K562 (cell line): Measurements from ENCODE around the gene SMIM29. TPM values are rescaled to one million over a fixed set of nuclear protein-coding genes. Genes with fewer than 3 reads are reported as not detected.

Source experiments
- ILF3 ChIP-seq: fragments of 450-650 bp; IDR thresholded peaks from 2 replicates; pipeline ENCODE4 v1.6.1; 2018; ENCODE audit warnings: antibody characterized with exemption, mild to moderate bottlenecking, moderate library complexity, borderline replicate concordance
- NFATC3 ChIP-seq: fragments of 450-650 bp; IDR thresholded peaks from 2 replicates; pipeline ENCODE4 v1.6.1; 2017; ENCODE audit warnings: mild to moderate bottlenecking
- NUFIP1 ChIP-seq: fragments of 450-650 bp; IDR thresholded peaks from 2 replicates; pipeline ENCODE4 v1.6.1; 2018; ENCODE audit not compliant: partially characterized antibody
- POLR2AphosphoS2 ChIP-seq: IDR thresholded peaks from 2 replicates; pipeline ENCODE4 v1.6.1; 2012; ENCODE audit warnings: low read length, improper control_type of control experiment
- PTRF ChIP-seq: fragments of 450-650 bp; IDR thresholded peaks from 2 replicates; pipeline ENCODE4 v1.6.1; 2016; ENCODE audit warnings: mild to moderate bottlenecking, missing genetic modification characterization, missing compliant biosample characterization
- SMAD2 ChIP-seq: fragments of 150-350 bp; IDR thresholded peaks from 2 replicates; pipeline ENCODE4 v1.6.1; 2014; ENCODE audit warnings: low read depth, mild to moderate bottlenecking, low read length
- SMARCA4 ChIP-seq: fragments of 450-650 bp; IDR thresholded peaks from 2 replicates; pipeline ENCODE4 v1.6.1; 2016
- SRSF7 ChIP-seq: fragments of 200-400 bp; formaldehyde crosslinking; optimal IDR thresholded peaks from 2 replicates; pipeline ENCODE3; 2017; ENCODE audit warnings: mild to moderate bottlenecking, low read depth, low read length
- TEAD1 ChIP-seq, 2 experiments: fragments of 450-650 bp in 1 of 2; sonication (generic) in 1 of 2; formaldehyde crosslinking; IDR thresholded peaks; 2 replicates each; pipeline versions ENCODE4 v1.4.0 to v1.8.0; 2020 to 2022; ENCODE audit warnings: mild to moderate bottlenecking in 2 of 2, missing genetic modification reagents in 1 of 2
- ZNF121 ChIP-seq: sonication (generic); formaldehyde crosslinking; conservative IDR thresholded peaks from 2 replicates; pipeline ENCODE4 v1.8.0; 2022; ENCODE audit warnings: missing genetic modification reagents
- ZNF224 ChIP-seq: sonication (generic); formaldehyde crosslinking; IDR thresholded peaks from 2 replicates; pipeline ENCODE4 v1.8.0; 2022; ENCODE audit warnings: mild to moderate bottlenecking, missing genetic modification reagents
- ZNF232 ChIP-seq: sonication (generic); formaldehyde crosslinking; IDR thresholded peaks from 2 replicates; pipeline ENCODE4 v1.8.0; 2022; ENCODE audit warnings: mild to moderate bottlenecking, missing genetic modification reagents
- ZNF444 ChIP-seq: fragments of 250-450 bp; sonication (Bioruptor Pico); IDR thresholded peaks from 2 replicates; pipeline ENCODE4 v1.4.0; 2020; ENCODE audit warnings: mild to moderate bottlenecking, moderate library complexity
- ZNF584 ChIP-seq: fragments of 200-800 bp; sonication (Bioruptor generic); IDR thresholded peaks from 2 replicates; pipeline ENCODE4 v1.6.1; 2016; ENCODE audit warnings: low read depth, mild to moderate bottlenecking, missing genetic modification characterization, missing compliant biosample characterization
- polyA plus RNA-seq, 8 experiments: library from polyadenylated mRNA; depleted of rRNA in 4 of 8; stranded (reverse) in 5 of 8; unstranded in 3 of 8; fragments of >200 nt; fragmentation: Nextera tagmentation in 2 of 8; fragmentation: Illumina TruSeq in 1 of 8; extraction: Ambion mirVana in 2 of 8; extraction: Trizol in 1 of 8; gene quantifications; 2 replicates each; pipeline versions ENCODE4 v1.2.1 to v1.2.3, GENCODE V29; 2011 to 2014; ENCODE audit warnings: inconsistent platforms in 1 of 8, missing spikeins in 1 of 8
- total RNA-seq, 7 experiments: library from RNA; depleted of rRNA in 6 of 7; stranded (reverse); fragments of >200 nt in 6 of 7; fragmentation: Illumina TruSeq in 2 of 7; extraction: Trizol in 2 of 7; gene quantifications; 2 replicates each; pipeline versions ENCODE4 v1.2.1 to v1.2.3, GENCODE V29; 2011 to 2021; ENCODE audit warnings: low replicate concordance in 1 of 7
- TF ChIP-seq, protein P1 (sequence below): fragments of 250-450 bp; sonication (Bioruptor Pico); IDR thresholded peaks from 2 replicates; pipeline ENCODE4 v1.8.0; 2021; ENCODE audit warnings: borderline replicate concordance, mild to moderate bottlenecking, moderate library complexity; ENCODE audit not compliant: poor library complexity, severe bottlenecking
- TF ChIP-seq, protein P2 (sequence below): sonication (generic); formaldehyde crosslinking; IDR thresholded peaks from 2 replicates; pipeline ENCODE4 v1.8.0; 2023; ENCODE audit warnings: missing genetic modification reagents, mild to moderate bottlenecking, borderline replicate concordance
- TF ChIP-seq, protein P3 (sequence below): sonication (generic); formaldehyde crosslinking; IDR thresholded peaks from 2 replicates; pipeline ENCODE4 v1.8.1; 2022; ENCODE audit warnings: missing genetic modification reagents
- TF ChIP-seq, protein P4 (sequence below), 2 experiments: fragments of 450-650 bp; IDR thresholded peaks; 2 replicates each; pipeline ENCODE4 v1.6.1; 2016

The SMIM29 gene
- total and polyA plus RNA-seq, 9 of the 15 experiments (the other 6 are each of a cell fraction or from before 2014, with no cell fraction given) = 6.5 to 36.7 (median 20.9) TPM

DNA sequence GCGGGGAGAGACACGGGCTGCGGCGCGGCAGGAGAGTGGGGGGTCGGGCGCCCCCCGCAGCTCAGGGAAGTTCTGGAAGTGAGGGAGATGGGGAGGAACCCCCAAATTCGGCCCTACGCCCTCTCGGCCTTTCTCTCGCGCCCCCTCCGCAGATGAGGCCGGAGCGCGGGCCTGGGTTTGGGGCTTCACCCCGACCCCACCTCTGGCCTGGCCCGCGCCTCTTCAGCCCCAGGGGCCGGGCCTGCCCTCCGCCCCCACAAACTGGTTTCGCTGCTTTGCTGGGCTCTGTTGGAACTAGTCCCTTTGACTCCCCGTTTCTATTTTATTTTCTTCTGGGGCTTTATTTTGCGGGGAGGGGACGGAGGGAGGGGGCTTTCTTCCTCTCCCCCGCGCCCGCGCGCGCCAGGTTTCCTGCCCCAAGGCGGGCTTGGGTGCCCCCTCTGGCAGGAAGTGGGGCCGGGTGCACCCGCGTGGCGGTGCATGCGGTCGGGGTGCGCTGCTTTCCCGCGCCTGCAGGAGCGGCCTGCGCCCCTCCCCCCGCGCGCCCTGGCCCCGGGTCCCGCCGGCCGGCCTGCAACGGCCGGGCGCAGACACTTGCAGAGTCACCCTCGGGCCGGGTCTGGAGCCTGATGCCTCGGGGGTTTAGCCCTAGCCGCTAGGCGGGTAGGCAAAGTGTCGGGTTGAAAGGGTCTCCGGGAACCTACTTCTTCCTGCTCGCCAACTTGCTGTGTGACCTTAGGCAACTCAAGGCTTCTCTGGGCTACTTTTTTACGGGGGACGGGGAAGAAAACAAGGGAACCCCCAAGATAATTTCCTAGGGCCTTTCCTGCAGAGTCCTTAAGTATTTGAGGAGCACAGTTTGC lies 10.9 kb downstream of the SMIM29 start (continued):
- TF ChIP-seq ZNF232 (CRISPR knock-in tag) (peak; percentile 97), POLR2AphosphoS2 (no peak; the same call in 1 of the 2 replicates), ILF3 (peak; percentile 52; the same call in 1 of the 2 replicates), ZNF444 (CRISPR knock-in tag) (peak; percentile 53; the same call in 1 of the 2 replicates), SMAD2 (no peak), SRSF7 (no peak), TEAD1 (CRISPR knock-in tag; IDR thresholded peaks at IDR 0.05) (peak in 1 of 2 experiments; percentile 96; a peak in 2 of 4 replicates), SMARCA4 (no peak), ZNF121 (CRISPR knock-in tag) (peak; percentile 70), PTRF (no peak), NFATC3 (no peak), ZNF224 (peak; percentile 97), ZNF584 (CRISPR knock-in tag) (no peak), NUFIP1 (no peak)
- TF ChIP-seq, protein P1, sequence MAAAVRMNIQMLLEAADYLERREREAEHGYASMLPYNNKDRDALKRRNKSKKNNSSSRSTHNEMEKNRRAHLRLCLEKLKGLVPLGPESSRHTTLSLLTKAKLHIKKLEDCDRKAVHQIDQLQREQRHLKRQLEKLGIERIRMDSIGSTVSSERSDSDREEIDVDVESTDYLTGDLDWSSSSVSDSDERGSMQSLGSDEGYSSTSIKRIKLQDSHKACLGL (CRISPR knock-in tag) = peak; percentile 24
- TF ChIP-seq, protein P2, sequence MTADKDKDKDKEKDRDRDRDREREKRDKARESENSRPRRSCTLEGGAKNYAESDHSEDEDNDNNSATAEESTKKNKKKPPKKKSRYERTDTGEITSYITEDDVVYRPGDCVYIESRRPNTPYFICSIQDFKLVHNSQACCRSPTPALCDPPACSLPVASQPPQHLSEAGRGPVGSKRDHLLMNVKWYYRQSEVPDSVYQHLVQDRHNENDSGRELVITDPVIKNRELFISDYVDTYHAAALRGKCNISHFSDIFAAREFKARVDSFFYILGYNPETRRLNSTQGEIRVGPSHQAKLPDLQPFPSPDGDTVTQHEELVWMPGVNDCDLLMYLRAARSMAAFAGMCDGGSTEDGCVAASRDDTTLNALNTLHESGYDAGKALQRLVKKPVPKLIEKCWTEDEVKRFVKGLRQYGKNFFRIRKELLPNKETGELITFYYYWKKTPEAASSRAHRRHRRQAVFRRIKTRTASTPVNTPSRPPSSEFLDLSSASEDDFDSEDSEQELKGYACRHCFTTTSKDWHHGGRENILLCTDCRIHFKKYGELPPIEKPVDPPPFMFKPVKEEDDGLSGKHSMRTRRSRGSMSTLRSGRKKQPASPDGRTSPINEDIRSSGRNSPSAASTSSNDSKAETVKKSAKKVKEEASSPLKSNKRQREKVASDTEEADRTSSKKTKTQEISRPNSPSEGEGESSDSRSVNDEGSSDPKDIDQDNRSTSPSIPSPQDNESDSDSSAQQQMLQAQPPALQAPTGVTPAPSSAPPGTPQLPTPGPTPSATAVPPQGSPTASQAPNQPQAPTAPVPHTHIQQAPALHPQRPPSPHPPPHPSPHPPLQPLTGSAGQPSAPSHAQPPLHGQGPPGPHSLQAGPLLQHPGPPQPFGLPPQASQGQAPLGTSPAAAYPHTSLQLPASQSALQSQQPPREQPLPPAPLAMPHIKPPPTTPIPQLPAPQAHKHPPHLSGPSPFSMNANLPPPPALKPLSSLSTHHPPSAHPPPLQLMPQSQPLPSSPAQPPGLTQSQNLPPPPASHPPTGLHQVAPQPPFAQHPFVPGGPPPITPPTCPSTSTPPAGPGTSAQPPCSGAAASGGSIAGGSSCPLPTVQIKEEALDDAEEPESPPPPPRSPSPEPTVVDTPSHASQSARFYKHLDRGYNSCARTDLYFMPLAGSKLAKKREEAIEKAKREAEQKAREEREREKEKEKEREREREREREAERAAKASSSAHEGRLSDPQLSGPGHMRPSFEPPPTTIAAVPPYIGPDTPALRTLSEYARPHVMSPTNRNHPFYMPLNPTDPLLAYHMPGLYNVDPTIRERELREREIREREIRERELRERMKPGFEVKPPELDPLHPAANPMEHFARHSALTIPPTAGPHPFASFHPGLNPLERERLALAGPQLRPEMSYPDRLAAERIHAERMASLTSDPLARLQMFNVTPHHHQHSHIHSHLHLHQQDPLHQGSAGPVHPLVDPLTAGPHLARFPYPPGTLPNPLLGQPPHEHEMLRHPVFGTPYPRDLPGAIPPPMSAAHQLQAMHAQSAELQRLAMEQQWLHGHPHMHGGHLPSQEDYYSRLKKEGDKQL = peak; percentile 93; the same call in 1 of the 2 replicates
- TF ChIP-seq, protein P3, sequence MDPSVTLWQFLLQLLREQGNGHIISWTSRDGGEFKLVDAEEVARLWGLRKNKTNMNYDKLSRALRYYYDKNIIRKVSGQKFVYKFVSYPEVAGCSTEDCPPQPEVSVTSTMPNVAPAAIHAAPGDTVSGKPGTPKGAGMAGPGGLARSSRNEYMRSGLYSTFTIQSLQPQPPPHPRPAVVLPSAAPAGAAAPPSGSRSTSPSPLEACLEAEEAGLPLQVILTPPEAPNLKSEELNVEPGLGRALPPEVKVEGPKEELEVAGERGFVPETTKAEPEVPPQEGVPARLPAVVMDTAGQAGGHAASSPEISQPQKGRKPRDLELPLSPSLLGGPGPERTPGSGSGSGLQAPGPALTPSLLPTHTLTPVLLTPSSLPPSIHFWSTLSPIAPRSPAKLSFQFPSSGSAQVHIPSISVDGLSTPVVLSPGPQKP (CRISPR knock-in tag) = peak; percentile 90; the same call in 1 of the 2 replicates
- TF ChIP-seq, protein P4, sequence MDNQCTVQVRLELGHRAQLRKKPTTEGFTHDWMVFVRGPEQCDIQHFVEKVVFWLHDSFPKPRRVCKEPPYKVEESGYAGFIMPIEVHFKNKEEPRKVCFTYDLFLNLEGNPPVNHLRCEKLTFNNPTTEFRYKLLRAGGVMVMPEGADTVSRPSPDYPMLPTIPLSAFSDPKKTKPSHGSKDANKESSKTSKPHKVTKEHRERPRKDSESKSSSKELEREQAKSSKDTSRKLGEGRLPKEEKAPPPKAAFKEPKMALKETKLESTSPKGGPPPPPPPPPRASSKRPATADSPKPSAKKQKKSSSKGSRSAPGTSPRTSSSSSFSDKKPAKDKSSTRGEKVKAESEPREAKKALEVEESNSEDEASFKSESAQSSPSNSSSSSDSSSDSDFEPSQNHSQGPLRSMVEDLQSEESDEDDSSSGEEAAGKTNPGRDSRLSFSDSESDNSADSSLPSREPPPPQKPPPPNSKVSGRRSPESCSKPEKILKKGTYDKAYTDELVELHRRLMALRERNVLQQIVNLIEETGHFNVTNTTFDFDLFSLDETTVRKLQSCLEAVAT (IDR thresholded peaks at IDR 0.05) = peak; percentile 28 to 50; a peak in 1 of 4 replicates
